Measurements from ENCODE around the gene CELA3B. TPM values are rescaled to one million over a fixed set of nuclear protein-coding genes. Genes with fewer than 3 reads are reported as not detected.

CELA3B gene
- total and polyA plus RNA-seq, 2 of the 13 experiments (the other 11 are each of a cell fraction or from before 2014, with no cell fraction given): 0.34 TPM; not detected in 1

DNA sequence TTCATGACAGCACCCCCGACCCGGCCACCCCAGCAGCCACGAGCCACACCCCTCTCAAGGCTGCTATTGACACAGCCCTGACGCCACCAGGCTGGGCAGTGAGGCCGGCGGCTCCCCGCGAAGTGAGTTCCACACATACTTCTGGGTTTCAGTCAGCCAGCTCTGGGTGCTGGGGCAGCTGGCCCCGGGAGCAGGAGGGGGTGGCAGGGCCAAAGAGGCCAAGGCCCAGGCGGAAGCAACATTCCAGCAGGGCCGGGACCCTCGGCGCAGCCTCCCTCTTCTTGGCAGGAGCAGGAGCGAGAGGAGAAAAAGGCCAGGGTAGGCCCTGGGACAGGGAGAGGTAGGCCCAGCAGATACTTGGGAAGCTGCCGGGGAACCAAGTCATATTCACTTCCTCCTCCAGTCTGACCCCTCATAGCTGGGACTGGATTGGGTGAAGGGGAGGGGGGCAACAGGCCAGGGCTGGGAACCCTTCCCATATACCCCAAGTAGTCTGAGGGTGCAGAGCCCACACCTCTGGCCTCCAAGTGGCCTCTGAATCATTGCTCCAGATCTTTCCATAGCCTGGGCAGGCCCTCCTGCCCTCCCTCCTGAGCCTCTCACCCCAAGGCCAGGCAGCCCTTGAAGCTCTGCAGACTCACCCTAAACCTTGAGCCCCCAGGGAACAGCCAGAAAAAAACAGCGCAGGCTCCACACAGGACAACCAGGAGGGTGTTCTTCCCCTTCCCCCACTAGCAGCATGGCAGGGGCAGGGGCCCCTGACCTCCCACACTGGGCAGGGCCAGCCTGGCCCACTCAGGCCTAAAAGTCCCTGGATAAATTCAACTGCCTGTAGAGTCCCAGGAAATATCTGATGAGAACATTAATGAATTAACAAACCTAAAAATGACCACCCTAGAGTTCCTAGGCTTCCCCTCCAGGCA, 45.4 kb upstream of the CELA3B start (continued):
- TF ChIP-seq, protein P1, sequence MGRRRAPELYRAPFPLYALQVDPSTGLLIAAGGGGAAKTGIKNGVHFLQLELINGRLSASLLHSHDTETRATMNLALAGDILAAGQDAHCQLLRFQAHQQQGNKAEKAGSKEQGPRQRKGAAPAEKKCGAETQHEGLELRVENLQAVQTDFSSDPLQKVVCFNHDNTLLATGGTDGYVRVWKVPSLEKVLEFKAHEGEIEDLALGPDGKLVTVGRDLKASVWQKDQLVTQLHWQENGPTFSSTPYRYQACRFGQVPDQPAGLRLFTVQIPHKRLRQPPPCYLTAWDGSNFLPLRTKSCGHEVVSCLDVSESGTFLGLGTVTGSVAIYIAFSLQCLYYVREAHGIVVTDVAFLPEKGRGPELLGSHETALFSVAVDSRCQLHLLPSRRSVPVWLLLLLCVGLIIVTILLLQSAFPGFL (CRISPR knock-in tag; IDR thresholded peaks at IDR 0.05): no peak
- TF ChIP-seq ZNF101 (CRISPR knock-in tag; IDR thresholded peaks at IDR 0.05; ENCODE audit: borderline replicate concordance, low read depth) (no peak), TARDBP (CRISPR knock-in tag; IDR thresholded peaks at IDR 0.05) (peak; percentile 65), ZNF75D (CRISPR knock-in tag; IDR thresholded peaks at IDR 0.05; ENCODE audit: borderline replicate concordance) (no peak), SRSF4 (IDR thresholded peaks at IDR 0.05; ENCODE audit: low read depth, low read length, poor library complexity, severe bottlenecking) (no peak), ELF4 (CRISPR knock-in tag; IDR thresholded peaks at IDR 0.05; ENCODE audit: borderline replicate concordance) (no peak), ZNF569 (CRISPR knock-in tag; IDR thresholded peaks at IDR 0.05; ENCODE audit: borderline replicate concordance) (no peak), SIN3B (IDR thresholded peaks at IDR 0.05; ENCODE audit: low read length) (no peak), ZBTB8A (CRISPR knock-in tag; IDR thresholded peaks at IDR 0.05; ENCODE audit: borderline replicate concordance, low read depth) (no peak), PHF20 (CRISPR knock-in tag; IDR thresholded peaks at IDR 0.05) (no peak), PPARG (CRISPR knock-in tag; conservative IDR thresholded peaks at IDR 0.05) (no peak), FOXC1 (CRISPR knock-in tag; IDR thresholded peaks at IDR 0.05; ENCODE audit: borderline replicate concordance) (no peak), ZNF20 (CRISPR knock-in tag; IDR thresholded peaks at IDR 0.05) (no peak)
- TF ChIP-seq, protein P2, sequence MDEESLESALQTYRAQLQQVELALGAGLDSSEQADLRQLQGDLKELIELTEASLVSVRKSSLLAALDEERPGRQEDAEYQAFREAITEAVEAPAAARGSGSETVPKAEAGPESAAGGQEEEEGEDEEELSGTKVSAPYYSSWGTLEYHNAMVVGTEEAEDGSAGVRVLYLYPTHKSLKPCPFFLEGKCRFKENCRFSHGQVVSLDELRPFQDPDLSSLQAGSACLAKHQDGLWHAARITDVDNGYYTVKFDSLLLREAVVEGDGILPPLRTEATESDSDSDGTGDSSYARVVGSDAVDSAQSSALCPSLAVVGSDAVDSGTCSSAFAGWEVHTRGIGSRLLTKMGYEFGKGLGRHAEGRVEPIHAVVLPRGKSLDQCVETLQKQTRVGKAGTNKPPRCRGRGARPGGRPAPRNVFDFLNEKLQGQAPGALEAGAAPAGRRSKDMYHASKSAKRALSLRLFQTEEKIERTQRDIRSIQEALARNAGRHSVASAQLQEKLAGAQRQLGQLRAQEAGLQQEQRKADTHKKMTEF (CRISPR knock-in tag; IDR thresholded peaks at IDR 0.05): peak; percentile 32; the same call in 1 of the 2 replicates
- TF ChIP-seq, protein P3, sequence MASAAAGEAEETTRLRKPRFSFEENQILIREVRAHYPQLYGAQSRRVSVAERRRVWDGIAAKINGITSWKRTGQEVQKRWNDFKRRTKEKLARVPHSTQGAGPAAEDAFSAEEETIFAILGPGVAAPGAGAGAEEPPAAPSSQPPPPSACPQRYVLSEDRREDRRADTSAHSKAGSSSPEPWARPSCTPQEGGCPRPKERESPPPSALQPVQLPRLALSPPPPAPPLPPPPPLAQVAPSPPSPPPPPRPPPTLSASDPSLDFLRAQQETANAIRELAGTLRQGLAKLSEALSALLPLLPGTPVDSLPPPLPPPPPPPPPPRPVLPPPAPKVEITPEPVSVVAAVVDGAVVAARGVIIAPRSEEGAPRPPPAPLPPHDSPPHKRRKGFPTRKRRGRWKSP (CRISPR knock-in tag; IDR thresholded peaks at IDR 0.05): no peak
- TF ChIP-seq, protein P4, sequence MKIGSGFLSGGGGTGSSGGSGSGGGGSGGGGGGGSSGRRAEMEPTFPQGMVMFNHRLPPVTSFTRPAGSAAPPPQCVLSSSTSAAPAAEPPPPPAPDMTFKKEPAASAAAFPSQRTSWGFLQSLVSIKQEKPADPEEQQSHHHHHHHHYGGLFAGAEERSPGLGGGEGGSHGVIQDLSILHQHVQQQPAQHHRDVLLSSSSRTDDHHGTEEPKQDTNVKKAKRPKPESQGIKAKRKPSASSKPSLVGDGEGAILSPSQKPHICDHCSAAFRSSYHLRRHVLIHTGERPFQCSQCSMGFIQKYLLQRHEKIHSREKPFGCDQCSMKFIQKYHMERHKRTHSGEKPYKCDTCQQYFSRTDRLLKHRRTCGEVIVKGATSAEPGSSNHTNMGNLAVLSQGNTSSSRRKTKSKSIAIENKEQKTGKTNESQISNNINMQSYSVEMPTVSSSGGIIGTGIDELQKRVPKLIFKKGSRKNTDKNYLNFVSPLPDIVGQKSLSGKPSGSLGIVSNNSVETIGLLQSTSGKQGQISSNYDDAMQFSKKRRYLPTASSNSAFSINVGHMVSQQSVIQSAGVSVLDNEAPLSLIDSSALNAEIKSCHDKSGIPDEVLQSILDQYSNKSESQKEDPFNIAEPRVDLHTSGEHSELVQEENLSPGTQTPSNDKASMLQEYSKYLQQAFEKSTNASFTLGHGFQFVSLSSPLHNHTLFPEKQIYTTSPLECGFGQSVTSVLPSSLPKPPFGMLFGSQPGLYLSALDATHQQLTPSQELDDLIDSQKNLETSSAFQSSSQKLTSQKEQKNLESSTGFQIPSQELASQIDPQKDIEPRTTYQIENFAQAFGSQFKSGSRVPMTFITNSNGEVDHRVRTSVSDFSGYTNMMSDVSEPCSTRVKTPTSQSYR (CRISPR knock-in tag; IDR thresholded peaks at IDR 0.05; ENCODE audit: borderline replicate concordance): peak; percentile 71; the same call in 1 of the 2 replicates
- TF ChIP-seq, protein P5, sequence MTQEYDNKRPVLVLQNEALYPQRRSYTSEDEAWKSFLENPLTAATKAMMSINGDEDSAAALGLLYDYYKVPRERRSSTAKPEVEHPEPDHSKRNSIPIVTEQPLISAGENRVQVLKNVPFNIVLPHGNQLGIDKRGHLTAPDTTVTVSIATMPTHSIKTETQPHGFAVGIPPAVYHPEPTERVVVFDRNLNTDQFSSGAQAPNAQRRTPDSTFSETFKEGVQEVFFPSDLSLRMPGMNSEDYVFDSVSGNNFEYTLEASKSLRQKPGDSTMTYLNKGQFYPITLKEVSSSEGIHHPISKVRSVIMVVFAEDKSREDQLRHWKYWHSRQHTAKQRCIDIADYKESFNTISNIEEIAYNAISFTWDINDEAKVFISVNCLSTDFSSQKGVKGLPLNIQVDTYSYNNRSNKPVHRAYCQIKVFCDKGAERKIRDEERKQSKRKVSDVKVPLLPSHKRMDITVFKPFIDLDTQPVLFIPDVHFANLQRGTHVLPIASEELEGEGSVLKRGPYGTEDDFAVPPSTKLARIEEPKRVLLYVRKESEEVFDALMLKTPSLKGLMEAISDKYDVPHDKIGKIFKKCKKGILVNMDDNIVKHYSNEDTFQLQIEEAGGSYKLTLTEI (CRISPR knock-in tag; conservative IDR thresholded peaks at IDR 0.05): no peak
- TF ChIP-seq, protein P6, sequence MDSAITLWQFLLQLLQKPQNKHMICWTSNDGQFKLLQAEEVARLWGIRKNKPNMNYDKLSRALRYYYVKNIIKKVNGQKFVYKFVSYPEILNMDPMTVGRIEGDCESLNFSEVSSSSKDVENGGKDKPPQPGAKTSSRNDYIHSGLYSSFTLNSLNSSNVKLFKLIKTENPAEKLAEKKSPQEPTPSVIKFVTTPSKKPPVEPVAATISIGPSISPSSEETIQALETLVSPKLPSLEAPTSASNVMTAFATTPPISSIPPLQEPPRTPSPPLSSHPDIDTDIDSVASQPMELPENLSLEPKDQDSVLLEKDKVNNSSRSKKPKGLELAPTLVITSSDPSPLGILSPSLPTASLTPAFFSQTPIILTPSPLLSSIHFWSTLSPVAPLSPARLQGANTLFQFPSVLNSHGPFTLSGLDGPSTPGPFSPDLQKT (CRISPR knock-in tag; IDR thresholded peaks at IDR 0.05; ENCODE audit: borderline replicate concordance): no peak

Data from HepG2 (cell line).